DND-41 (cell line): ENCODE measurements around the gene MTARC1.

Experiments
- ATAC-seq: fragments of 200-7000 bp; cut with Tn5 transposase; 3 replicates; pipeline ENCODE4 v1.9.1; 2021; ENCODE audit warnings: low read depth; ENCODE audit not compliant: insufficient read depth
- DNase-seq: peaks from one replicate; pipeline ENCODE4 v3.0.0-alpha.2; 2020
- H2AFZ ChIP-seq: 2 replicates; pipeline ENCODE4 v1.6.0; 2012; ENCODE audit warnings: low read depth, low read length
- H3K27ac ChIP-seq: 2 replicates; pipeline ENCODE4 v1.5.1; 2012; ENCODE audit warnings: low read length, inconsistent platforms
- H3K27me3 ChIP-seq: fragments of 200-600 bp; sonication (generic); 2 replicates; pipeline ENCODE4 v1.6.0; 2012; ENCODE audit warnings: low read length, mild to moderate bottlenecking, inconsistent platforms; ENCODE audit not compliant: insufficient read depth, poor library complexity
- H3K36me3 ChIP-seq: 2 replicates; pipeline ENCODE4 v1.5.1; 2012; ENCODE audit warnings: low read length, inconsistent platforms; ENCODE audit not compliant: insufficient read depth
- H3K4me1 ChIP-seq: 2 replicates; pipeline ENCODE4 v1.5.1; 2012; ENCODE audit warnings: mild to moderate bottlenecking, low read length; ENCODE audit not compliant: insufficient read depth
- H3K4me2 ChIP-seq: 2 replicates; pipeline ENCODE4 v1.6.0; 2012; ENCODE audit warnings: mild to moderate bottlenecking, moderate library complexity, low read length, inconsistent platforms; ENCODE audit not compliant: insufficient read depth
- H3K4me3 ChIP-seq, 2 experiments: fragments of 200-600 bp in 1 of 2; shearing (Covaris generic) in 1 of 2; 2 replicates each; pipeline ENCODE4 v1.5.1; 2012 to 2016; ENCODE audit warnings: inconsistent platforms in 2 of 2, low read length in 2 of 2, mild to moderate bottlenecking in 2 of 2, low read depth in 1 of 2, moderate library complexity in 1 of 2
- H3K79me2 ChIP-seq: 2 replicates; pipeline ENCODE4 v1.6.0; 2012; ENCODE audit warnings: low read length, inconsistent platforms; ENCODE audit not compliant: insufficient read depth
- H3K9ac ChIP-seq: 2 replicates; pipeline ENCODE4 v1.6.0; 2012; ENCODE audit warnings: low read depth, mild to moderate bottlenecking, inconsistent platforms, low read length, moderate library complexity
- H3K9me3 ChIP-seq: 2 replicates; pipeline ENCODE4 v1.5.1; 2012; ENCODE audit warnings: low read length, moderate library complexity, mild to moderate bottlenecking, inconsistent platforms; ENCODE audit not compliant: insufficient read depth, severe bottlenecking
- H4K20me1 ChIP-seq: 2 replicates; pipeline ENCODE4 v1.6.0; 2012; ENCODE audit warnings: low read length; ENCODE audit not compliant: insufficient read depth
- EZH2 ChIP-seq: IDR thresholded peaks from 3 replicates; pipeline ENCODE4 v1.6.1; 2012; ENCODE audit warnings: borderline replicate concordance, low read depth, mild to moderate bottlenecking, moderate library complexity, low read length, inconsistent platforms; ENCODE audit not compliant: severe bottlenecking
- TF ChIP-seq, protein P1 (sequence below): IDR thresholded peaks from 2 replicates; pipeline ENCODE4 v1.5.1; 2012; ENCODE audit warnings: borderline replicate concordance, low read length, moderate library complexity, mild to moderate bottlenecking; ENCODE audit not compliant: poor library complexity, severe bottlenecking; ENCODE audit errors: extremely low read depth

The MTARC1 gene

DNA sequence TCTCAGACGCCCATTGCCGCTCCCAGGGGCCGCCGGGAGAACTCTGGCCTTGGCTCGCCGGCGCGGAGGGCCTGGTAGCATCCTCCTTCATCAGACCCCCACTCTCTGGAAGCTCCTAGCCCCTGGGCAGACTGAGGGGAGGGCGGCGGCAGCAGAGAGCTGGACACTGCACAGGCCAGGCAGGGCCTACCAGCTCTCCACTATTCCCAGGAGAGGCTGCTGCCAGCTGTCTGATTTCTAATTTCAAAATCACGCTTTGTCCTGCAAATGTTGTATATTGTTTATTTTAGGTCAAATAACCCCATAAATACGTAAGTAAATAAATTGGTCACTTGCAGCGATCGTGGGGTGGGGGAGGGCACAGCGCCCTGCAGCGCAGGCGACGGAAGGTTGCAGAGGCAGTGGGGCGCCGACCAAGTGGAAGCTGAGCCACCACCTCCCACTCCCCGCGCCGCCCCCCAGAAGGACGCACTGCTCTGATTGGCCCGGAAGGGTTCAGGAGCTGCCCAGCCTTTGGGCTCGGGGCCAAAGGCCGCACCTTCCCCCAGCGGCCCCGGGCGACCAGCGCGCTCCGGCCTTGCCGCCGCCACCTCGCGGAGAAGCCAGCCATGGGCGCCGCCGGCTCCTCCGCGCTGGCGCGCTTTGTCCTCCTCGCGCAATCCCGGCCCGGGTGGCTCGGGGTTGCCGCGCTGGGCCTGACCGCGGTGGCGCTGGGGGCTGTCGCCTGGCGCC, at the start of gene MTARC1:
TSS of gene MTARC1 (plus strand) at position 577 of the 732 bp plus-strand sequence. CDS start at position 609, 32 bp downstream.
- TF ChIP-seq, protein P1, sequence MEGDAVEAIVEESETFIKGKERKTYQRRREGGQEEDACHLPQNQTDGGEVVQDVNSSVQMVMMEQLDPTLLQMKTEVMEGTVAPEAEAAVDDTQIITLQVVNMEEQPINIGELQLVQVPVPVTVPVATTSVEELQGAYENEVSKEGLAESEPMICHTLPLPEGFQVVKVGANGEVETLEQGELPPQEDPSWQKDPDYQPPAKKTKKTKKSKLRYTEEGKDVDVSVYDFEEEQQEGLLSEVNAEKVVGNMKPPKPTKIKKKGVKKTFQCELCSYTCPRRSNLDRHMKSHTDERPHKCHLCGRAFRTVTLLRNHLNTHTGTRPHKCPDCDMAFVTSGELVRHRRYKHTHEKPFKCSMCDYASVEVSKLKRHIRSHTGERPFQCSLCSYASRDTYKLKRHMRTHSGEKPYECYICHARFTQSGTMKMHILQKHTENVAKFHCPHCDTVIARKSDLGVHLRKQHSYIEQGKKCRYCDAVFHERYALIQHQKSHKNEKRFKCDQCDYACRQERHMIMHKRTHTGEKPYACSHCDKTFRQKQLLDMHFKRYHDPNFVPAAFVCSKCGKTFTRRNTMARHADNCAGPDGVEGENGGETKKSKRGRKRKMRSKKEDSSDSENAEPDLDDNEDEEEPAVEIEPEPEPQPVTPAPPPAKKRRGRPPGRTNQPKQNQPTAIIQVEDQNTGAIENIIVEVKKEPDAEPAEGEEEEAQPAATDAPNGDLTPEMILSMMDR, result no peak
- TF ChIP-seq EZH2, result no peak
- no peak for ATAC-seq
- no peak within 1 kb of the TSS for H2AFZ ChIP-seq

DNA sequence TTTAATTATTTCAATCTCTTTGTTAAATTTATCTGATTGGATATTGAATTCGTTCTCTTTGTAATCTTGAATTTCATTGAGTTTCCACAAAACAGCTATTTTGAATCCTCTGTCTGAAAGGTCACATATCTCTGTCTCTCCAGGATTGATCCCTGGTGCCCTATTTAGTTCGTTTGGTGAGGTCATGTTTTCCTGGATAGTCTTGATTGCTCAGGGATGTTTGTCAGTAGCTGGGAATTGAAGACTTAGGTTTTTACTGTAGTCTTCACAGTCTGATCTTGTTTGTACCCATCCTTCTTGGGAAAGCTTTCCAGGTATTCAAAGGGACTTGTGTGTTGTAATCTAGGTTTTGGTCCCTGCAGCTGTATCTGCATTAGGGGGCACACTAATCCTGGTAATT, 45.4 kb upstream of the MTARC1 start:
- Histone ChIP-seq H3K27ac (no peak overlapping the region), H3K9ac (no peak overlapping the region), H3K36me3 (no peaks in the 10 kb centered on the region), H3K4me1 (no peaks in the 10 kb centered on the region), H3K9me3 (no peaks in the 10 kb centered on the region), H3K4me3 (no peak overlapping the region), H4K20me1 (no peaks in the 10 kb centered on the region), H3K4me2 (no peak overlapping the region), H3K79me2 (no peaks in the 10 kb centered on the region), H3K27me3 (no peaks in the 10 kb centered on the region), H2AFZ (no peak overlapping the region)
- TF ChIP-seq, protein P1, result no peak
- TF ChIP-seq EZH2, result no peak
- DNase-seq (no peak), ATAC-seq (no peak)

More for the DNA sequence above, at the start of gene MTARC1:
- Histone ChIP-seq H3K9ac (no peak within 1 kb of the TSS), H3K27me3 (no peaks in the 10 kb centered on the region), H3K27ac (no peak within 1 kb of the TSS), H3K4me1 (no peaks in the 10 kb centered on the region), H3K9me3 (no peaks in the 10 kb centered on the region), H3K79me2 (no peaks in the 10 kb centered on the region), H3K4me2 (no peak within 1 kb of the TSS), H4K20me1 (no peaks in the 10 kb centered on the region), H3K4me3 (no peak within 1 kb of the TSS), H3K36me3 (no peaks in the 10 kb centered on the region)
- DNase-seq, result no peak

DNA sequence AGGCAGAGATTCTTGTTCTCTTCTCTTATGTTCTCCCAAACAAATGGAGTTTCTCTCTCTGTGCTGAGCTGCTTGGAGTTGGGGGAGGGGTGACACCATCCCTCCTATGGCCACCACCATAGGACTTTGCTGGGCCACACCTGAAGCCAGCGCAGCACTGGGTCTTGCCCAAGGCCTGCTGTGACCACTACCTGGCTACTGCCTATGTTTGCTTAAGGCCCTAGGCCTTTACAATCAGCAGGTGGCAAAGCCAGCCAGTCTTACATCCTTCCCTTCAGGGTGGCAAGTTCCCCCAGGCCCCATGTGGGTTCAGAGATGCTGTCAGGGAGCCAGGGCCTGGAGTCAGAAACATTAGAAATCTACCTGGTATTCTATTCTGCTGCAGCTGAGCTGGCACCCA, 44.9 kb upstream of the MTARC1 start:
- Histone ChIP-seq H3K4me3 (no peak overlapping the region), H3K4me2 (no peak overlapping the region), H2AFZ (no peak overlapping the region), H3K27me3 (no peaks in the 10 kb centered on the region), H3K9me3 (no peaks in the 10 kb centered on the region), H3K27ac (no peak overlapping the region), H3K4me1 (no peaks in the 10 kb centered on the region), H3K79me2 (no peaks in the 10 kb centered on the region), H4K20me1 (no peaks in the 10 kb centered on the region), H3K36me3 (no peaks in the 10 kb centered on the region), H3K9ac (no peak overlapping the region)
- no peak for DNase-seq
- TF ChIP-seq, protein P1, result no peak
- no peak for TF ChIP-seq EZH2
- no peak for ATAC-seq
